Vagina (tissue), 2 donors: ENCODE measurements around the gene DNAJC25.

ENCODE experiments used
- POLR2A ChIP-seq, 2 donors: fragments of 450-650 bp; IDR thresholded peaks; one replicate each; pipeline ENCODE4 v1.6.1; 2017; ENCODE audit warnings: antibody characterized with exemption in 2 of 2, mild to moderate bottlenecking in 2 of 2, moderate library complexity in 2 of 2
- TF ChIP-seq, protein P1 (sequence below), 3 experiments: fragments of 450-650 bp in 2 of 3; fragments of 200-600 bp in 1 of 3; sonication (generic) in 1 of 3; IDR thresholded peaks; one replicate each; pipeline ENCODE4 v1.5.1; 2017 to 2019; ENCODE audit warnings: antibody characterized with exemption in 3 of 3, mild to moderate bottlenecking in 2 of 3, moderate library complexity in 2 of 3

GRCh38 chr9:111630182-111630963, 761 bp upstream of the DNAJC25 start:
- TF ChIP-seq, protein P1, sequence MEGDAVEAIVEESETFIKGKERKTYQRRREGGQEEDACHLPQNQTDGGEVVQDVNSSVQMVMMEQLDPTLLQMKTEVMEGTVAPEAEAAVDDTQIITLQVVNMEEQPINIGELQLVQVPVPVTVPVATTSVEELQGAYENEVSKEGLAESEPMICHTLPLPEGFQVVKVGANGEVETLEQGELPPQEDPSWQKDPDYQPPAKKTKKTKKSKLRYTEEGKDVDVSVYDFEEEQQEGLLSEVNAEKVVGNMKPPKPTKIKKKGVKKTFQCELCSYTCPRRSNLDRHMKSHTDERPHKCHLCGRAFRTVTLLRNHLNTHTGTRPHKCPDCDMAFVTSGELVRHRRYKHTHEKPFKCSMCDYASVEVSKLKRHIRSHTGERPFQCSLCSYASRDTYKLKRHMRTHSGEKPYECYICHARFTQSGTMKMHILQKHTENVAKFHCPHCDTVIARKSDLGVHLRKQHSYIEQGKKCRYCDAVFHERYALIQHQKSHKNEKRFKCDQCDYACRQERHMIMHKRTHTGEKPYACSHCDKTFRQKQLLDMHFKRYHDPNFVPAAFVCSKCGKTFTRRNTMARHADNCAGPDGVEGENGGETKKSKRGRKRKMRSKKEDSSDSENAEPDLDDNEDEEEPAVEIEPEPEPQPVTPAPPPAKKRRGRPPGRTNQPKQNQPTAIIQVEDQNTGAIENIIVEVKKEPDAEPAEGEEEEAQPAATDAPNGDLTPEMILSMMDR (IDR thresholded peaks at IDR 0.05), result no peak
- TF ChIP-seq POLR2A (IDR thresholded peaks at IDR 0.05), result no peak
